Chondrocyte (in vitro differentiated cells): ENCODE results near the gene GLP2R. TPM values are rescaled to one million over a fixed set of nuclear protein-coding genes. Genes with fewer than 3 reads are reported as not detected.

Experiments used
- DNase-seq: peaks from one replicate; pipeline ENCODE4 v3.0.0; 2021; ENCODE audit warnings: mixed read lengths, low spot score
- H3K27ac Mint-ChIP-seq: one replicate; pipeline ENCODE4 v1.8.0; 2021; ENCODE audit warnings: mild to moderate bottlenecking, moderate library complexity, mixed read lengths; ENCODE audit not compliant: unreplicated experiment
- H3K27me3 Mint-ChIP-seq: 2 replicates; pipeline ENCODE4 v1.8.0; 2021; ENCODE audit warnings: low read depth, mixed read lengths
- H3K36me3 Mint-ChIP-seq: 2 replicates; pipeline ENCODE4 v1.8.0; 2021; ENCODE audit warnings: low read depth, mixed read lengths
- H3K4me1 Mint-ChIP-seq: 2 replicates; pipeline ENCODE4 v1.8.0; 2021; ENCODE audit warnings: low read depth, mild to moderate bottlenecking, mixed read lengths
- H3K4me3 Mint-ChIP-seq: one replicate; pipeline ENCODE4 v1.8.0; 2021; ENCODE audit warnings: mild to moderate bottlenecking, moderate library complexity, mixed read lengths; ENCODE audit not compliant: unreplicated experiment
- H3K9me3 Mint-ChIP-seq: 2 replicates; pipeline ENCODE4 v1.8.0; 2021; ENCODE audit warnings: low read depth, mixed read lengths
- total RNA-seq: library from RNA; stranded (reverse); gene quantifications from 3 replicates; pipeline ENCODE4 v1.2.1, GENCODE V29; 2021
- TF ChIP-seq, protein P1 (sequence below): fragments of 200-600 bp; sonication (generic); IDR thresholded peaks from 2 replicates; pipeline ENCODE4 v1.5.0; 2021; ENCODE audit warnings: antibody characterized with exemption, mild to moderate bottlenecking, moderate library complexity

Gene GLP2R
- total RNA-seq, 1 donor from 2014 or later, result 2.2 TPM

DNA sequence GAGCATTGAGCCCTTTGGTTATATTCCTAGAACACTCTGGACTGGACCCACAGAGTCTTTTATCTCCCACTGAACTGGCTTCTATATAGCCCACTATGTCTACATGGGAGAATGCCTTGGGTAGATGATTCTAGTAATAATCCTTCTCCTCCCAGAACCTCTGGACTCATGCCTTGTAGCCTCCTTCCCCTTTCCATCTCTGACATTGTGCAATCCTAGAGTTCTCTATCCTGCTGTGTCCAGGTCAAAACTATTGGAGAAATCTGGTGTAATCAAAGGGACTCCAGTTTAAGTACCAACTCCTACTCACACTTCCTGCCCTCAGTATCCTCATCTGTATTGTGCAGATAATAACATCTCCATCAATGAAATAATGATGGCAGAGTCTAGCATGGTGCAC, 70.2 kb downstream of the GLP2R start:
- no peak overlapping the region for H3K27ac Mint-ChIP-seq
- peaks cover 3% of the 10 kb centered on the region for H3K9me3 Mint-ChIP-seq
- no peaks in the 10 kb centered on the region for H3K27me3 Mint-ChIP-seq
- H3K36me3 Mint-ChIP-seq, result peaks cover 3% of the 10 kb centered on the region
- H3K4me3 Mint-ChIP-seq, result no peak overlapping the region
- TF ChIP-seq, protein P1, sequence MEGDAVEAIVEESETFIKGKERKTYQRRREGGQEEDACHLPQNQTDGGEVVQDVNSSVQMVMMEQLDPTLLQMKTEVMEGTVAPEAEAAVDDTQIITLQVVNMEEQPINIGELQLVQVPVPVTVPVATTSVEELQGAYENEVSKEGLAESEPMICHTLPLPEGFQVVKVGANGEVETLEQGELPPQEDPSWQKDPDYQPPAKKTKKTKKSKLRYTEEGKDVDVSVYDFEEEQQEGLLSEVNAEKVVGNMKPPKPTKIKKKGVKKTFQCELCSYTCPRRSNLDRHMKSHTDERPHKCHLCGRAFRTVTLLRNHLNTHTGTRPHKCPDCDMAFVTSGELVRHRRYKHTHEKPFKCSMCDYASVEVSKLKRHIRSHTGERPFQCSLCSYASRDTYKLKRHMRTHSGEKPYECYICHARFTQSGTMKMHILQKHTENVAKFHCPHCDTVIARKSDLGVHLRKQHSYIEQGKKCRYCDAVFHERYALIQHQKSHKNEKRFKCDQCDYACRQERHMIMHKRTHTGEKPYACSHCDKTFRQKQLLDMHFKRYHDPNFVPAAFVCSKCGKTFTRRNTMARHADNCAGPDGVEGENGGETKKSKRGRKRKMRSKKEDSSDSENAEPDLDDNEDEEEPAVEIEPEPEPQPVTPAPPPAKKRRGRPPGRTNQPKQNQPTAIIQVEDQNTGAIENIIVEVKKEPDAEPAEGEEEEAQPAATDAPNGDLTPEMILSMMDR, result no peak
- DNase-seq, result no peak
- peaks cover 25% of the 10 kb centered on the region for H3K4me1 Mint-ChIP-seq

DNA sequence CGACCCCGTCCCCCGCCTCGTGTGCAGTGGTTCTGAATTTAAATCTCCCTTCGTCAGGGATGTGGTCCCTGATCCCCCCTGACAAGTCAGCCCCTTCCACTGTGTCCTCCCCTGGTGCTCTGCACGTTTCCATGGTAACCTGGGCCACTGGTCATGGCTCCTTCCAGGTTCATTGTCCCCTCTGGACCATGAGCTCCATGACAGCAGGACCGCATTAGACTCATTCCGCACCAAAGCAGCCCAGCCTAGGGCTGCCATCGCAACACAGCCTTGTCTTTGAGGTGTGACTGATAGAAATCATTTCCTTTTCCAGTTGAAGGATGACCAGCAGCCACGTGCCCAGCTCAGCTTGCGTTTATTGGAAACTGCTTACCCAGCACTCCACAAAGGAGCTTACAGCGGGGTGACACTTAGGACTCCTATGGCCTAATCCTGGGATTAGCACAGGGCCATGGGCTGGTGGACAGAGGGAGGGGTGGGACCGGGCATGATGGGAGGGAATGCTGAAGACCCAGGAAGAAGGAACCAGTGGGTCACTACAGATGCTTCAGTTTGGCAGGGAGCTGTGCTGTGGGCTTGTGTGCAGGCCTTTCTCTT, 71.7 kb downstream of the GLP2R start:
- Mint-ChIP-seq H3K4me1 (peaks cover 29% of the 10 kb centered on the region), H3K27ac (no peak overlapping the region), H3K36me3 (peaks cover 3% of the 10 kb centered on the region), H3K27me3 (no peaks in the 10 kb centered on the region), H3K4me3 (no peak overlapping the region), H3K9me3 (peaks cover 3% of the 10 kb centered on the region)
- TF ChIP-seq, protein P1, result no peak
- no peak for DNase-seq

DNA sequence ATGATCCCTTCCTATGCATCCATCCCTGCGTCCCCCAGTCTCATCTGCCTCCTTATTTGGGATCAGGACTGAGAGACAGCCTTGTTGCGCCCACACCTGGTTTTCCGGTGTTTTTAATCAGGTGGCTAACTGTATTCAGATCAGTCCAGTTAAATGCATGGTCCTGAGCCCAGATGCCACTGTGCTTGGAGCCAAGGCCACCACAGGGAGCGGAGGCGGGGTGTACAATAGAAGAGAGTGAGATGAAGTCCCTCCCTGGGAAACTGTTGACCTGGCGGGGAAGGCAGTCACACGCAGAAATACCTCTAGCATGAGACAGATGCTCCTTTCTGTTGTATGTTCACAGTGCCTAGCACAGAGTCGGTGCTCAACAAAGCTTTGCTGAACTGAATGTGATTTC, 73.1 kb downstream of the GLP2R start:
- Mint-ChIP-seq H3K36me3 (no peaks in the 10 kb centered on the region), H3K4me3 (no peak overlapping the region), H3K9me3 (no peaks in the 10 kb centered on the region), H3K4me1 (peaks cover 21% of the 10 kb centered on the region), H3K27ac (no peak overlapping the region), H3K27me3 (no peaks in the 10 kb centered on the region)
- no peak for DNase-seq
- TF ChIP-seq, protein P1, result no peak

DNA sequence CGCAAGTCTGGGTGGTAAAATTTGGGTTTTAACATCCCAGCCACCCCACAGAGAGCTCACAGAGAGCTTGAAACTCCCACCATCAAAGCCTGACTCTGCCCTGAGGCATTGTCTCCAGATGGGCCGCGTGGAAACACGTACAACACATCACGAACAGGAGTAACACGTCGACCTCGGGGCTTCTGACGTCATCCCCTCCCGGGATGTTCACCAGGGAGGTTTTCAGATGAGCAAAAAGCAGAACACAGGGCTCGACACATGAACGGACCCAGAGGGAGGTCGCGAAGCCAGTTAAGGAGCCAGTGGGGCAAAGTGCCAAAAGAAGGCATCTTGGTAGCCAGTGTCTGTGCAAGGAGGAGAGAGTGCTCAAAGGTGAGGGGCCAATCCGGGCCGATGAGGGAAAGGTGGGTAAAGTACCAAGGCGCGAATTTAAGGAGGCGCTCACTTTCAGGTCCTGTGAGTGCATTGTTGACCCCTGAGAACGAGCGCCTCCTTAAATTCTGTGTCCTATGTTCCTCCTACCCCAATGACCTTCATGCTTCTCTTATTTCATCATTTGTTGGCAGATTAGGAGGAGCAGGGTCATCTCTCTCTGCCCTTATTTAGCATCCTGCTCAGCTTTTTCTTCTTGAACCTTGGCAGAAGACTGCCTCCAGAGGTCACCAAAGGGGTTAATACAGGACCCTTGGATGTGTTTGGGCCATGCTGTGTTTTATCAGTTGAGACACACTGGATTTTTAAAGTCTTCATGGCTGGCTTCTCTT, 73.7 kb downstream of the GLP2R start:
- Mint-ChIP-seq H3K27me3 (no peaks in the 10 kb centered on the region), H3K9me3 (no peaks in the 10 kb centered on the region), H3K4me3 (no peak overlapping the region), H3K27ac (no peak overlapping the region), H3K4me1 (peaks cover 15% of the 10 kb centered on the region), H3K36me3 (no peaks in the 10 kb centered on the region)
- no peak for DNase-seq
- TF ChIP-seq, protein P1, result no peak

DNA sequence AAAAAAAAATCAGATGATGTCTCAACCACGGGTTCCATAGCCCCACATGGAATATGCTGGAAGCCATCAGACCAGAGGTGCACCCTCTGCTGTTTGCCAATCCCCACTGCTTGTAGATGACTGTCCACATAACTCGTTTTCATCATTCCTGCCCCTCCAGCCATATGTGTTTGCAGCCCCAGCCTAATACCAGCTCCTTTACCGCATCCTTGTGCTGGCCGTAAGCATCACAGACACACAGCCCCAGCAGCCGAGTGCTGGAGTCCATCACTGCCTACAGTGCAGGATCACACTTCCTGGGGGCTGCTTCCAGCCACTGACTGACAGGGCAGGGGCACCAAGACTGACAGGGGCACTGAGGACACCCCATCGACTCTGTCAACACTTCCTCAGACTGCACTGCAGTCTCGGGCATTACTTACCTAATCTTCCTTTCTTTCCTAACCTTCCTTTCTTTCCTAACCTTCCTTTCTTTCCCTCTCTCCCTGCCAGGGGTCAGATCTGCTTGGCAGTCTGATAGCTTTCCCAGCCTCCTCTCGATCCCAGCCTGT, 74.4 kb downstream of the GLP2R start:
- Mint-ChIP-seq H3K27ac (no peak overlapping the region), H3K36me3 (no peaks in the 10 kb centered on the region), H3K4me3 (no peak overlapping the region), H3K4me1 (peaks cover 15% of the 10 kb centered on the region), H3K27me3 (no peaks in the 10 kb centered on the region), H3K9me3 (no peaks in the 10 kb centered on the region)
- TF ChIP-seq, protein P1, result peak; percentile 23
- no peak for DNase-seq
